ES-I3 (cell line): Measurements from ENCODE around the gene KISS1.

Experiments used
- H3K36me3 ChIP-seq: 2 replicates; pipeline ENCODE4 v1.6.1; 2013; ENCODE audit warnings: mild to moderate bottlenecking, low read length, control low read depth, moderate library complexity; ENCODE audit not compliant: insufficient read depth
- H3K4me1 ChIP-seq: 2 replicates; pipeline ENCODE4 v1.6.1; 2013; ENCODE audit warnings: mild to moderate bottlenecking, control low read depth, low read length; ENCODE audit not compliant: insufficient read depth
- H3K9ac ChIP-seq: 2 replicates; pipeline ENCODE4 v1.6.1; 2013; ENCODE audit warnings: low read depth, mild to moderate bottlenecking, low read length, moderate library complexity
- H3K9me3 ChIP-seq: 2 replicates; pipeline ENCODE4 v1.6.1; 2013; ENCODE audit warnings: mild to moderate bottlenecking, low read length, moderate library complexity; ENCODE audit not compliant: control insufficient read depth, insufficient read depth

KISS1 gene

DNA sequence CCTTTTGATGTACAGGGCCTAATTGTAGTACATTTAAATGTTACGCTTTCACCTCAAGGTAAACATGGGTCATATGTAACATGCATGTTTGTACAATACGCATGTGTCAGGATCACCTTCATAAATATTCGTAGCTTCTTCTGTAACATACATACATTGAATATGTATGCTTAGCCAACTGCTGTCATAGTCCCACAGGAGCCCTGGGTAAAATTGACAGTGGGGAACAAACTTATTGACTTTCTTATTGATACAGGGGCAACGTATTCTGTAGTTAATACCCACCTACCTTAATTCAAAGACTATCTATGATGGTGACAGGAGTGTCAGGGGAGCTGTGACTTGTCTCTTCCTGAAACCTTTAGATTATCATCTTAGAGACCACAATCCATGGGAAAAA lies 26.4 kb downstream of the KISS1 start:
- no peaks in the 10 kb centered on the region for H3K4me1 ChIP-seq
- H3K9me3 ChIP-seq: peaks cover 12% of the 10 kb centered on the region; the same call in 1 of the 2 replicates
- no peak overlapping the region for H3K9ac ChIP-seq
- no peaks in the 10 kb centered on the region for H3K36me3 ChIP-seq

DNA sequence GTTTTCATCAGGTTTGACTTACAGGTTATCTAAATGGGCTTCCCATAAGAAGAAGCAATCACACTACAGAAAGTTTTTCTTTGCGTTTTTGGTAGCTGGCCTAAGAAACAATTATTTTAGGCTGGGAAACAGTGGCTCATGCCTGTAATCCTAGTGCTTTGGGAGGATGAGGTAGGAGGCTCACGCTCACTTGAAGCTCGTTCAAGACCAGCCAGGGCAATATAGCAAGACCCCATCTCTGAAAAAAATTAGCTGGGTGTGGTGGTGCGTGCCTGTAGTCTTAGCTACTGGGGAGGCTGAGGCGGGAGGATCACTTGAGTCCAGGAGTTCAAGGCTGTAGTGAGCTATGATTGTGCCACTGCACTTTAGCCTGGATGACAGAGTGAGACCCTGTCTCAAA lies 28.6 kb downstream of the KISS1 start:
- H3K9ac ChIP-seq: no peak overlapping the region

DNA sequence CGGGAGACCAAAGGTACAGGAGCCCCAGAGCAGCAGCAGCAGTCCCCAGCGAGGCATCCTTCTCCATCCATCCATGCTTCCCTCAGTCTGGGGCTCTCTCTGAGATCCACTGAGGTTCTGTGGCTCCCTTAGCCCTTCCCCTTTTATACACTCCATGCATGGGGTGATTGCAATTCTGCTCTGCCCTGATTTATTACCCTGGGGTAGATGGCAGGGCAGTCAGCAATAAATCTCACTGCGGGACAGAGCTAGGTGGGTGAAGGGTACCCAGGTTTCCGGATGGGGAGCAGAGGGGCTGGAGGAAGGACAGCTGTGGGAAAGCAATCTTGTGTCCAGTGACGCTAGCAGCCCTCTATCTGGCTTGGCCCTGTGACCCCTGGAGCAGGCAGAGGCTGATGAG lies 30.1 kb downstream of the KISS1 start, which contains the start of gene REN:
REN (minus strand) TSS at position 119 of the 400 bp plus-strand sequence; CDS start at position 75, 44 bp downstream.
- no peaks in the 10 kb centered on the region for H3K36me3 ChIP-seq
- no peak within 1 kb of the TSS for H3K9ac ChIP-seq
- peaks cover 12% of the 10 kb centered on the region; the same call in 1 of the 2 replicates for H3K9me3 ChIP-seq
- no peaks in the 10 kb centered on the region for H3K4me1 ChIP-seq

More for the DNA sequence above, 28.6 kb downstream of the KISS1 start:
- no peaks in the 10 kb centered on the region for H3K4me1 ChIP-seq
- no peaks in the 10 kb centered on the region for H3K36me3 ChIP-seq
- H3K9me3 ChIP-seq: peaks cover 12% of the 10 kb centered on the region; the same call in 1 of the 2 replicates

DNA sequence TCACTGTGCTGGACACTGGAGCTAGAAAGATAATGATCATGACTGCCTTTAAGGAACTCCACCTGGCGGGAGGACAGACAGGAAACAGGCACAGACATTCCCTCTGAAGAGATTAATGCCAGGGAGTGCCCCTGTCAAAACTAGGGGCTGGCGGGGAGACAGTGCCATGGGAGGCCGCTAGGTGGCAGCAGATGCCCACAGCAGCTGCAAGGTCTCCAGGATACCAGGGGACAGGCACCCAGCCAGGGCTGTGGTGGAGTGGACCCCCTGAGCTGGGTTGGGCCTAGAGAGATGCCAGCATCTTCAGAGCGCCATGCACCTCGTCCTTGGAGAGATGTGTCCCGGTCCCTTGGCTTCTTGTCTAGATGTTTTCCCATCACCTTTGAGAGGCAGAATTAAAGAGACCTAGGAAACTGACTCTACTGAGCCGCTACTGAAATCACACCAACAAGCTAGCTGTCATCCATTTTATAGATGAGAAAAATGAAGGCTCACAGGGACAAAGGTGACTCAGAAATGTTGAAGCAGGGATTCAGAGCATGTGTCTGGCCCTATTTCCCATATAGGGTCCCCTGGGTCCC lies 33.7 kb downstream of the KISS1 start:
- H3K9ac ChIP-seq: no peak overlapping the region
- H3K4me1 ChIP-seq: no peaks in the 10 kb centered on the region
- no peaks in the 10 kb centered on the region for H3K9me3 ChIP-seq
- H3K36me3 ChIP-seq: no peaks in the 10 kb centered on the region

DNA sequence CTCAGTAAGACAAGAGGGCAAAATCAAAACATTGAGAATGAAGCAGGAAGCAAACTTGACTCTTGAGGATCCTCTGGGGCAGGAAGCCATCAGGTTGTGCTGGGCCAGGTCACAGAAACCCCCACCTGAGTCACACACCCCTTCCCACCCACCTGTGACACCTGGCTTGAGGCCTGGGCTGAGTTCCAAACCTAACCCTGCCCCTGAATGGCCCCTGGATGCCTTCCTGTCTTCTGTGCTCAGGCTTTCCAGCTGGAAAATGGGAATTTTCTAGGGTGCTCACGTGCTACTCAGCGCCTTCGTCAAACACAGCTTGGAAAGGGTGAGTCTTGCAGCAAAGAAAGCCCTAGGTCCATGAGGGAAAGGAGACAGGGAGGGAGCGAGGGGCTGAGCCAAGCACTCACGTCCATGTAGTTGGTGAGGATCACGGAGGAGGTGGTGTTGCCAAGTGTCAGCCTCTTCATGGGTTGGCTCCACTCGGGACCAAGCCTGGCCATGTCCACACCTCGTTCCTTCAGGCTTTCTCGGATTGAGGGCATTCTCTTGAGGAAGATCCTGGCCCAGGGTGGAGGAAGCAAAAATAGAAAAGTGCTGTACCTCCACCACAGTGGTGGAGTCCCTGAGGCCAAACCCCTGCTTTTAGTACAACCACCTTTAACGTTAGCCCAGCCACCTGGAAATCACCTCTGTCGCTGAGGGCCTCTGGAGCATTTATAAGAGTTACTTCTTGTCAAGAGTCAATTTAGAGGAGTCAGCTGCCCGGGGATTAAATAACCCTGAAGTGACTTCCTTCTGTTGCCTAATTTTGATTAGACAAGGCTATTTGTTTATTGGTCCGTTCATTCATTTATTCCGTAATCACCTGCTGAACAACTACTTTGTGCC lies 34.4 kb downstream of the KISS1 start:
- H3K36me3 ChIP-seq: no peaks in the 10 kb centered on the region
- no peak overlapping the region for H3K9ac ChIP-seq
- no peaks in the 10 kb centered on the region for H3K9me3 ChIP-seq
- no peaks in the 10 kb centered on the region for H3K4me1 ChIP-seq

DNA sequence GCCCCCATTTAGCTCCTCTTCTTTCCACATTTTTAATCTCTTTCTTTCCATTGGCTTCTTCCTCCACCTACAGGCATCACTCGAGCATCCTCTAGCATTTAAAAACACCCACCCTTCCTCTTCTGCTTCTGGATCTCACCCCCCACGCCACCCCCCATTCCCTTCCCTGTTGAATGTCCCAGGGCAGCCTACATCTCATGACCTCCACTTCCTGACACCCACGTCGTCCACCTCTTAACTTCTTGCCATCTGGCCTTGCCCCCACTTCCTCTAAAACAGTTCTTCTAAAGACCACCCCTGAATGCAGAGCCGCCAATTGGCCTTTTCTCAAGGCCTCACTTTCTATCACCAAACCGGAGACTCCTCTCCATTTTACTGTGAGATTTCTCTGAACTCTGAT lies 38.3 kb downstream of the KISS1 start:
- Histone ChIP-seq H3K4me1 (no peaks in the 10 kb centered on the region), H3K9ac (no peak overlapping the region), H3K36me3 (no peaks in the 10 kb centered on the region), H3K9me3 (no peaks in the 10 kb centered on the region)

DNA sequence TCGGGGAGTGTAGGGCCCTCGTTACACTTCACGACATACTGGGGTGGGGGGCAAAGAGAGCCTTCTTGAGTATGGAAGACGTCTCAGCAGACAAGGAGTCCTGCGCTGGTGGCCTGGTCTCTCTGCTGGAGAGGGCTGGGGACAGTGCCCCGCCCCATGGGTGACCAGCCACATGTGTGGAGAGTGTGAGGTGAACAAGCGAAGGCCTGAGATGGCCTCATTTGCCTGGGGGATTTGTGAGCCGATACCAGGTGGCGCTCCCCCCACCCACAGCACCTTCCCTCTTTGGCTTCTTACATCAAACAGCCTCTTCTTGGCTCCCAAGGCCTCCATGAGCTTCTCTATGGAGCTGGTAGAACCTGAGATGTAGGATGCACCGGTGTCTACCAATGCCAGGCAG lies 40.4 kb downstream of the KISS1 start:
- H3K4me1 ChIP-seq: no peaks in the 10 kb centered on the region
- no peak overlapping the region for H3K9ac ChIP-seq
- H3K36me3 ChIP-seq: no peaks in the 10 kb centered on the region
- H3K9me3 ChIP-seq: no peaks in the 10 kb centered on the region

DNA sequence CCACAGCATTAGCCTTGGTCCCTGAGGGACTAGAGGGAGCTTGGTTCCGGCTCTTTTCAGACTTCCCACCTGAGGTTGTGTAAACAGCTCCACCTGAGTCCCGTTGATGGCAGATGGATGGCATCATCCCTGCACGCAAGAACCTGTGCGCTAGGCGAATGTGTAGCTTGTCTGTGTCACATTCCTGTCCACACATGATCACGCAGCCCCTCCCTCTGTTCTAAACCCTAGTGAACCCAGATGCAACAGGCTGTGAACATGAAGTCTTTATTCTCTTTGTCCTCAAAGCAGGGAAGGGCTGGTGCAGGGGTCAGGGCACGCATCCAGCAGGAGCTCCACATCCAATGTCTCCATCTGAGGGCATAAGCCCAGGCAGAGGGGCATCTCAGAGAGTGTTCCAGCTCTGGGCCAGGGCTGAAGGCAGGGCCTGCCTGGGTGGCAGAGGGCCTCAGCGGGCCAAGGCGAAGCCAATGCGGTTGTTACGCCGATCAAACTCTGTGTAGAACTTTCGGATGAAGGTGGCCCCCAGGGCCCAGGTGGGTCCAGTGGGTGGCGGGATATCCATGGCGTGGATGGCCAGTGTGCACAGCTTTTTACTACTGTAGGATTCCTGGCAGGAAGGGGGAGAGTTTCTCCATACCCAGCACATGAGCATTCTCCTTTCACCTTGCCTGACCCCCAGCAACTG lies 41.6 kb downstream of the KISS1 start:
- no peaks in the 10 kb centered on the region for H3K9me3 ChIP-seq
- H3K9ac ChIP-seq: no peak overlapping the region
- no peaks in the 10 kb centered on the region for H3K36me3 ChIP-seq
- H3K4me1 ChIP-seq: peaks cover 5% of the 10 kb centered on the region; the same call in 1 of the 2 replicates

DNA sequence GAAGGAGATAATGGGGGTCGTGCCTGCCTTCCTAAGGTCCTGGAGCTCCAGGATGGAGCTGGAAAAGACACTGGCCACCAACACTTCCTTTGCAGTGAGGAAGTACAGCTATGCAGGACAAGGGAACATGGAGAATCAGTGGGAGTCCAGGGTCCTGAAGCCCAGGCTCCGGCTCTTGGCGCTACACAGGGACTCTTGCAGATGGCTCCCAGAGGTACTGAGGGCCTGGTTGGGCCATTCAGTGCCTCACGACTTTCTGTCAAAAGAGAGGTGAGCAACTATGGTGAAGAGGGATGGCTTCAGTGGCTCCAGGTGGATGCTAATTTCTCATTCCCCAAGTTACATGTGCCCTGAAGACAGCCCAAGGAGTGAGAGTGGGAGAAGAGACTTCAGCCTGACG lies 42.6 kb downstream of the KISS1 start:
- Histone ChIP-seq H3K4me1 (peaks cover 5% of the 10 kb centered on the region; the same call in 1 of the 2 replicates), H3K9me3 (no peaks in the 10 kb centered on the region), H3K9ac (no peak overlapping the region), H3K36me3 (no peaks in the 10 kb centered on the region)

DNA sequence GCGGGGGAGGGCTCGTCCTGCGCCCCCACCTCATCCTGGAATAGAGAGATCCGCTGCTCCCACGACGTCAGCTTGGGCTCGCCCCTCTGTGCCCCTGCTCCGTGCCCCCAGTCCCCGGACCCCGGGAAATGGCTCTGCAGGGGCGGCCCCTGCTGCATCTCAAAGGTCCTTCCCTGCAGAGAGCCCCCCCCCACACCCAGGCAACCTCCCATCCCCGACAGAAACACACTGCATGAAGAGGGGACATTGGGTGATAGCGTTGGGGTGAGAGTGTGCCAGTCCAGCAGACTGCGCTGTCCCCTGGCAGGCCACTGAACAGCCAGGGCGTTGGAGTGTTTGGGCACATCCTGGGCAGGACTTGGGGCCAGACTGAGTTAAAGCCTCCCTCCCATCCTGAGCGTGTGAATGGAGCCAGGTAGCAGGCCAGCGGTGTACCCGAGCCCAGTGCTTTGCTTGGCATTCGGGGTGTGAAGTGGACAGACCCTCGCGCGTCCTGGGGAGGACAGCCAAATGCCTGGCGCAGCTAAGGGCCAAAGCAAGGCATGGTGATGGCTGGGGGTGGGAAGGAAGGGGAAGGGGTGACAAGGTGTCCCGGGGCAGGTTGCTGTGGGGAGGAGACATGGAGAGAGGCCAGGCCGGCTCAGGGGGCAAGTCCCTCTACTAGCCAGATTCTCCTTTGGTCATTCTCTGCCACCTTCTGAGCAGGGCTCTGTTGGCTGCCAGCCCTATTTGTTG lies 43.8 kb downstream of the KISS1 start:
- Histone ChIP-seq H3K4me1 (peaks cover 17% of the 10 kb centered on the region), H3K9ac (peak overlapping the region; percentile 67), H3K36me3 (no peaks in the 10 kb centered on the region), H3K9me3 (no peaks in the 10 kb centered on the region)

DNA sequence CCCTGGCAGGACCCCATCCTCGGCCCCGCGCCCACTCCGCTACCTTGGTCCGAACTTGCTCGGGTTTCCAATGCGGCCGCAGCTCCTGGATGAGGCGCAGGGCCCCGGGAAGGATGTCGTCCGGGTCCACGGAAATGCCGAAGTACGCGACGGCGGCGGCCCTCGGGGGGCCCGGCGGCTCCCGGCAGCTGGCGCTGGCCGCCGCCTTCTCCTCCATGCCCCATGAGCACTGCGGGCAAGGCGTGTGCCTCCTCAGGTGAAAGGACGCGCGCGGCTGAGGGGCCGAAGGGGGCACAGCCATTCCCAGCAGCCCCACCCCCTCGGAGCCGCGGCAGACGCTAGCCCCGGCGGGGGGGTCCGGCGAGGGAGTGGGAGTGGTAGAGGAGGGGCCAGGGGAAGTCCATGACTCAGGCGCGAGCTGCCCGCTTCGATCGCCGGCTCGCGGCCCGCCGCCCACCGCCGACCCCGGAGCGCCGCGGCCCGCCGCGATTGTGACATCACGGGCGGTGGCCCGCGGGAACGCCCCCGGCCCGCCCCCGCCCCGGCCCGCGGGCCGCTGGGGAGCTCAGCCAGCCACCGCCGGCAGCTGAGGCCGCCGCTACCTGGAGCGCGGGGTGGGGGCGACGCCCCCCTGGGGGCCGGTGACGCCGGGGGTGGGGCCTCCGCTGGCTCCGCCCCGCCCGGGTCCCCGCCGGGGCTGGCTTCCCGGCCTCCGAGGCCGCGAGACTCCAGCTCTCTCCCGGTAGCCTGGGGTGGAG lies 44.6 kb downstream of the KISS1 start, which contains the start of gene ETNK2:
ETNK2 (minus strand) TSS at position 493 of the 758 bp plus-strand sequence; CDS start at position 301, 192 bp downstream.
- Histone ChIP-seq H3K36me3 (no peaks in the 10 kb centered on the region), H3K9ac (peak within 1 kb of the TSS; percentile 67), H3K9me3 (no peaks in the 10 kb centered on the region), H3K4me1 (peaks cover 24% of the 10 kb centered on the region)

DNA sequence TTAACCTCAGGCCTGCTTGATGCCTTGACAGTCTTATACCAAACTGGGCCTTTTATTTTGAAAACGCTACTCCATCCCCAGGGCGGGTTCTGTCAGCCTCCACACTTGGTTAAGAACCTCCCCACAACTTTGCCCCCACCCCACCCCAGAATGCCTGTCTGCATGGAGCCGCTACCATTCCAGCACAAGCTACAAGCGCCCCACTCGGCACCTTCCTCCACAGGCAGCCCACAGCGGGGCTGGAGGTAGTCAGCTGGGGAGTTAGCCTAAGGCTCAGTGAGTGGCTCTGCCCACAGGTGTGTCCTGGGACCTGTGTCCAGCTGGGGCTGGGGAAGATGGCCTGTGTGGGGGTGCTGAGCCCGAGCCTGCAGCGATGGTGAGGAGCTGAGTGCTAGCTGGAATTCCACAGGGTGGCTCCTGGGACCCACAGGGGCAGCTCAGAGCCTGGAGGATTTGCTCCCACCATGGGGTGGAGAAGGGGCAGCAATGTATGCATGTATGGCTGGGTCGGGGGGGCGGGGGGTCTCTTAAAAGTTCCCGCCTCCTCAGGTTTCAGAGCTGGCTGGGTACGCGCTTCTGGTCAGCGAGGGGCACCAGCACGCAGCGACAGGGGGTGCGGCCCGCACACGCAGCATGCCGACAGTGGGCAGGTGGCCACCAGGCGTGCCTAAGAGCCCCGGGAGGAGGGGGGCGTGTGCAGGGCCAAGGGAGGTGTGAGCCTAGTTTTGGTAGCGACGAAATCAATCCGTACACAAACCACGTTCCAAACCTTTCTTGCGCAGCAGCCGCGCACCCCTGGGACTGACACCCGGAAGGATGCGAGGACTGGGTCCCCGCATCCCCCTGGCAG lies 45.4 kb downstream of the KISS1 start:
- no peaks in the 10 kb centered on the region for H3K9me3 ChIP-seq
- no peaks in the 10 kb centered on the region for H3K36me3 ChIP-seq
- peak overlapping the region; percentile 67; the same call in 1 of the 2 replicates for H3K9ac ChIP-seq
- H3K4me1 ChIP-seq: peaks cover 25% of the 10 kb centered on the region
